HG03045 (cell line): ENCODE results near the gene TRPM1.

Experiments
- ATAC-seq: cut with Tn5 transposase; IDR thresholded peaks from one replicate; pipeline ENCODE4 v1.9.1; 2021; ENCODE audit warnings: mild to moderate bottlenecking, moderate library complexity; ENCODE audit not compliant: unreplicated experiment

The TRPM1 gene

GRCh38 chr15:31051496-31052080 lies 49.9 kb downstream of the TRPM1 start:
- no peak for ATAC-seq

- ATAC-seq = no peak
These were observed 50.6 kb downstream of the TRPM1 start for GRCh38 chr15:31050953-31051352.

GRCh38 chr15:31049682-31050615 lies 51.6 kb downstream of the TRPM1 start:
- ATAC-seq = no peak

- ATAC-seq = no peak
These were observed 52.4 kb downstream of the TRPM1 start for GRCh38 chr15:31049111-31049510.

- ATAC-seq = no peak
These were observed 54.1 kb downstream of the TRPM1 start for GRCh38 chr15:31047437-31047836.

GRCh38 chr15:31046759-31047359 lies 54.7 kb downstream of the TRPM1 start:
- no peak for ATAC-seq

GRCh38 chr15:31045606-31046005 lies 55.9 kb downstream of the TRPM1 start:
- no peak for ATAC-seq

GRCh38 chr15:31042751-31043150 lies 58.8 kb downstream of the TRPM1 start:
- no peak for ATAC-seq

GRCh38 chr15:31041610-31042009 lies 59.9 kb downstream of the TRPM1 start:
- no peak for ATAC-seq

- ATAC-seq = no peak
These were observed 60.9 kb downstream of the TRPM1 start for GRCh38 chr15:31040611-31041010.

- no peak for ATAC-seq
These were observed 61.6 kb downstream of the TRPM1 start for GRCh38 chr15:31039961-31040360.

GRCh38 chr15:31037731-31038477 lies 63.6 kb downstream of the TRPM1 start:
- ATAC-seq = no peak

- no peak for ATAC-seq
These were observed 64.7 kb downstream of the TRPM1 start for GRCh38 chr15:31036783-31037182.

- no peak for ATAC-seq
These were observed 65.9 kb downstream of the TRPM1 start for GRCh38 chr15:31035610-31036009.

GRCh38 chr15:31034152-31034551 lies 67.4 kb downstream of the TRPM1 start:
- no peak for ATAC-seq

- ATAC-seq = no peak
These were observed 68.6 kb downstream of the TRPM1 start for GRCh38 chr15:31032961-31033371.

- ATAC-seq = no peak
These were observed 70.0 kb downstream of the TRPM1 start for GRCh38 chr15:31031471-31032067.

- no peak for ATAC-seq
These were observed 73.5 kb downstream of the TRPM1 start for GRCh38 chr15:31027910-31028578.

- ATAC-seq = no peak
These were observed 75.5 kb downstream of the TRPM1 start for GRCh38 chr15:31025996-31026395.

- no peak for ATAC-seq
These were observed 76.5 kb downstream of the TRPM1 start for GRCh38 chr15:31024979-31025378.
